ENCODE measurements around the gene TYW3.

TYW3 gene

GRCh38 chr1:74799119-74799657, 66.2 kb downstream of the TYW3 start:
- DNase-seq = no peak

- DNase-seq = peak; percentile 94
Observed at GRCh38 chr1:74811436-74812179, 78.7 kb downstream of the TYW3 start.

GRCh38 chr1:74812180-74812541, 79.2 kb downstream of the TYW3 start:
- peak; percentile 24 for DNase-seq
